ENCODE results near the gene HAO1. TPM values are rescaled to one million over a fixed set of nuclear protein-coding genes. Genes with fewer than 3 reads are reported as not detected.

Gene HAO1
- total and polyA plus RNA-seq, 2 of the 4 experiments (the other 2 are of a cell fraction), result not detected

DNA sequence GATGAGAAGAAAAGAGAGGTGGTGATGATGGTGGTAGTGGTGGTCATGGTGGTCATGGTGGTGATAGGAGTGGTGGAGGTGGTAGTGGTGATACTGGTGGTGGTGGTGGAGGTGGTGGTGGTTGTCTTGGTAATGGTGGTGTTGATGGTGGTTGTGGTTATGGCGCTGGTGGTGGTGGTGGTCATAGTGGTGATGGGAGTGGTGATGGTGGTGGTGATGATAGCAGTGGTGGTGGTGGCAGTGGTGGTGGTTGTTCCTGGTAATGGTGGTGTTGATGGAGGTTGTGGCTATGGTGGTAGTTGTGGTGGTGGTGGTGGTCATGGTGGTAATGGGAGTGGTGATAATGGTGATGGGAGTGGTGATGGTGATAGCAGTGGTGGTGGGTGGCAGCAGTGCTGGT, 36.8 kb downstream of the HAO1 start:
- TF ChIP-seq MAFK (IDR thresholded peaks at IDR 0.05; ENCODE audit: low read depth, low read length) (no peak), FOS (IDR thresholded peaks at IDR 0.05; ENCODE audit: low read depth, low read length) (no peak), POLR2A (IDR thresholded peaks at IDR 0.05; ENCODE audit: low read depth, low read length) (no peak), CHD1 (IDR thresholded peaks at IDR 0.05; ENCODE audit: low read depth, low read length) (no peak), RFX5 (IDR thresholded peaks at IDR 0.05; ENCODE audit: low read depth, low read length) (no peak), NFE2L2 (IDR thresholded peaks at IDR 0.05; ENCODE audit: low read depth, low read length) (no peak), BHLHE40 (IDR thresholded peaks at IDR 0.05; ENCODE audit: low read depth, low read length) (no peak), MXI1 (IDR thresholded peaks at IDR 0.05; ENCODE audit: borderline replicate concordance, low read depth, low read length) (no peak)
- TF ChIP-seq, protein P1, sequence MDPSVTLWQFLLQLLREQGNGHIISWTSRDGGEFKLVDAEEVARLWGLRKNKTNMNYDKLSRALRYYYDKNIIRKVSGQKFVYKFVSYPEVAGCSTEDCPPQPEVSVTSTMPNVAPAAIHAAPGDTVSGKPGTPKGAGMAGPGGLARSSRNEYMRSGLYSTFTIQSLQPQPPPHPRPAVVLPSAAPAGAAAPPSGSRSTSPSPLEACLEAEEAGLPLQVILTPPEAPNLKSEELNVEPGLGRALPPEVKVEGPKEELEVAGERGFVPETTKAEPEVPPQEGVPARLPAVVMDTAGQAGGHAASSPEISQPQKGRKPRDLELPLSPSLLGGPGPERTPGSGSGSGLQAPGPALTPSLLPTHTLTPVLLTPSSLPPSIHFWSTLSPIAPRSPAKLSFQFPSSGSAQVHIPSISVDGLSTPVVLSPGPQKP (IDR thresholded peaks at IDR 0.05; ENCODE audit: borderline replicate concordance, low read depth, low read length), result no peak
- TF ChIP-seq, protein P2, sequence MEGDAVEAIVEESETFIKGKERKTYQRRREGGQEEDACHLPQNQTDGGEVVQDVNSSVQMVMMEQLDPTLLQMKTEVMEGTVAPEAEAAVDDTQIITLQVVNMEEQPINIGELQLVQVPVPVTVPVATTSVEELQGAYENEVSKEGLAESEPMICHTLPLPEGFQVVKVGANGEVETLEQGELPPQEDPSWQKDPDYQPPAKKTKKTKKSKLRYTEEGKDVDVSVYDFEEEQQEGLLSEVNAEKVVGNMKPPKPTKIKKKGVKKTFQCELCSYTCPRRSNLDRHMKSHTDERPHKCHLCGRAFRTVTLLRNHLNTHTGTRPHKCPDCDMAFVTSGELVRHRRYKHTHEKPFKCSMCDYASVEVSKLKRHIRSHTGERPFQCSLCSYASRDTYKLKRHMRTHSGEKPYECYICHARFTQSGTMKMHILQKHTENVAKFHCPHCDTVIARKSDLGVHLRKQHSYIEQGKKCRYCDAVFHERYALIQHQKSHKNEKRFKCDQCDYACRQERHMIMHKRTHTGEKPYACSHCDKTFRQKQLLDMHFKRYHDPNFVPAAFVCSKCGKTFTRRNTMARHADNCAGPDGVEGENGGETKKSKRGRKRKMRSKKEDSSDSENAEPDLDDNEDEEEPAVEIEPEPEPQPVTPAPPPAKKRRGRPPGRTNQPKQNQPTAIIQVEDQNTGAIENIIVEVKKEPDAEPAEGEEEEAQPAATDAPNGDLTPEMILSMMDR (conservative IDR thresholded peaks at IDR 0.05; ENCODE audit: low read depth, low read length), result no peak
- H3K4me1 ChIP-seq (ENCODE audit: control insufficient read depth, insufficient read depth, low read length), result no peaks in the 10 kb centered on the region

More for the DNA sequence above, 36.8 kb downstream of the HAO1 start:
- H4K20me1 ChIP-seq (ENCODE audit: insufficient read depth, low read length), result no peaks in the 10 kb centered on the region
- in situ Hi-C loops (cut with MboI; ENCODE audit: low sequenced_read_pairs), result no loop called here
- peak overlapping the region; percentile 25 for H2AFZ ChIP-seq (replicated peaks; ENCODE audit: low read length, poor library complexity)
- no peaks in the 10 kb centered on the region for H3K9me1 ChIP-seq (ENCODE audit: insufficient read depth, low read length)
- H3K4me3 ChIP-seq (ENCODE audit: insufficient read depth, low read depth, low read length), result no peak overlapping the region
- H3K9me3 ChIP-seq (ENCODE audit: control insufficient read depth, insufficient read depth, low read length), result no peaks in the 10 kb centered on the region
- no peak overlapping the region for H2BK15ac ChIP-seq (ENCODE audit: low read depth, low read length)
- no peak overlapping the region for H2BK20ac ChIP-seq (ENCODE audit: low read depth, low read length)
- no peak overlapping the region for H4K5ac ChIP-seq (ENCODE audit: low read depth, low read length)
- no peak overlapping the region for H4K91ac ChIP-seq (ENCODE audit: insufficient read depth, low read depth, low read length)
- no peak overlapping the region for H2AK5ac ChIP-seq (ENCODE audit: low read depth, low read length)
- BruUV-seq (replicated peaks), result no TSS peak
- H3K23ac ChIP-seq (ENCODE audit: low read depth, low read length), result no peak overlapping the region
- H3K79me1 ChIP-seq (ENCODE audit: low read depth in 1 of 2, low read length in 2 of 2), result no peaks in the 10 kb centered on the region
- WGBS, 2 experiments (ENCODE audit: extremely low coverage in 2 of 2, insufficient read length in 1 of 2), result no CpG with 5 or more reads among the region's 1 CpG
- dilution Hi-C loops (cut with HindIII; ENCODE audit: low sequenced_read_pairs, unreplicated experiment), result no loop called here
- POLR2A ChIA-PET (ENCODE audit: unreplicated experiment), result no interaction called here
- H4K8ac ChIP-seq (ENCODE audit: low read depth in 2 of 2, low read length in 2 of 2), result no peak overlapping the region
- no peak overlapping the region for H2AK9ac ChIP-seq (replicated peaks; ENCODE audit: low read depth, low read length, poor library complexity)
- peak overlapping the region; percentile 33 for H2BK5ac ChIP-seq (ENCODE audit: low read depth, low read length, poor library complexity, severe bottlenecking)
- no peak overlapping the region for H3K4ac ChIP-seq (ENCODE audit: low read depth, low read length)
- ATAC-seq (ENCODE audit: low read depth) (no peak), DNase-seq (no peak)
- no peak overlapping the region for H3K14ac ChIP-seq (replicated peaks; ENCODE audit: low read depth, low read length)
- no peak overlapping the region for H3K9ac ChIP-seq (ENCODE audit: low read depth, low read length)
- H3K27ac ChIP-seq (ENCODE audit: insufficient read depth, low read length), result no peak overlapping the region
- H2BK120ac ChIP-seq (ENCODE audit: low read depth, low read length), result no peak overlapping the region
- CTCF ChIA-PET, result interaction anchor here (0.6 kb wide), 1 partner anchor 86 kb away, joined by 3 read pairs; no protein-coding TSS in a partner anchor
- intact Hi-C loops (cut with micrococcal nuclease), result no loop called here
- H3K56ac ChIP-seq (ENCODE audit: extremely low read depth, insufficient read depth, low read length), result no peak overlapping the region
- H3K18ac ChIP-seq (ENCODE audit: low read depth, low read length), result no peak overlapping the region
- H3K27me3 ChIP-seq (ENCODE audit: control insufficient read depth, insufficient read depth, low read length), result peaks cover 2% of the 10 kb centered on the region
- no peaks in the 10 kb centered on the region for H3K36me3 ChIP-seq (ENCODE audit: control insufficient read depth, insufficient read depth, low read length)
- H3K4me2 ChIP-seq (ENCODE audit: low read depth, low read length), result no peak overlapping the region

Data from IMR-90 (cell line).